HuH-7.5 (cell line): ENCODE measurements around the gene ANTXRL.
"Not testable (repeated sequence)": the region's sequence is repeated elsewhere in the genome, so short reads cannot be mapped to it uniquely, and the experiment has no call there.

Source experiments
- DNase-seq: peaks from one replicate; pipeline ENCODE4 v3.0.0; 2011; ENCODE audit warnings: low spot score

The ANTXRL gene

DNA sequence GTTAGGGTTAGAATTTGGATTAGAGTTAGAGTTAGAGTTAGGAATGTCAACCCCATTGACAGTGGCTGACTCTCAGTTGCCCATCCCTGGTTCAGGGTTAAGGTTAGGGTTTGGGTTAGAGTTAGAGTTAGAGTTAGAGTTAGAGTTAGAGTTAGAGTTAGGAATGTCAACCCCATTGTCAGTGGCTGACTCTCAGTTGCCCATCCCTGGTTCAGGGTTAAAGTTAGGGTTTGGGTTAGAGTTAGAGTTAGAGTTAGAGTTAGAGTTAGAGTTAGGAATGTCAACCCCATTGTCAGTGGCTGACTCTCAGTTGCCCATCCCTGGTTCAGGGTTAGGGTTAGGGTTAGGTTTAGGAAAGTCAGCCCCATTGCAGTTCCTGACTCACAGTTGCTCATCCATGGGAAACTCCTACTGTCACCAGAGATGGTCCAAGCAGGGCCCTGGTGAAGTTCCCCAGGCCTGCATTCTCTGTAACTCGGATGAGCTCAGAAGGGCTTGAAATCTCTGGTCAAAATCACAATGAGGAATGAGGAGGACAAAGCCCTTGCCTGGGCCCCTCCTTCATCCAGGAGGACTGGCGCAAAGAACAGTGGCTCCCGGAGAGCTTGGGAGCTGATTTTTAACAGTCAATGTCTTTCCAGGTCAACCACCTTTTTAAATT lies 8.7 kb downstream of the ANTXRL start:
- DNase-seq = not testable (repeated sequence)

DNA sequence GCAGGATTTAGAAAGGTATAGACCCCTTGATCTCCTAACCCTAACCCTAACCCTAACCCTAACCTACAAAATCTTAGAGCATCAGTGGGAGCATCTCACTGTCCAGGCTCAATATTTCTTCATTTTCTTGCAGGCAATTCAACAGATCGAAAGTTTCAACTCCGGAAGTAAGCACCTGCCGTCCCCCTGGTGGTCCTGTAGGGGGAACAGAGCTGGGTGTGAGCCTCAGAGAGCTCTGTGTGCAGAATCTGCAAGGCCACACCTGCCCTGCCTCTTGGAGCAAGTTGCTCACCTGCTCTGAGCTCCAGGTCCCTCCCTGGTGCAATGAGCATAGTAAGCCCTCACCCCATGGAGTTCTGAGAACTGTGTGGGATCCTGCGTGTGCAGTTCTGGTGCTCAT lies 9.3 kb downstream of the ANTXRL start:
- DNase-seq = not testable (repeated sequence)

DNA sequence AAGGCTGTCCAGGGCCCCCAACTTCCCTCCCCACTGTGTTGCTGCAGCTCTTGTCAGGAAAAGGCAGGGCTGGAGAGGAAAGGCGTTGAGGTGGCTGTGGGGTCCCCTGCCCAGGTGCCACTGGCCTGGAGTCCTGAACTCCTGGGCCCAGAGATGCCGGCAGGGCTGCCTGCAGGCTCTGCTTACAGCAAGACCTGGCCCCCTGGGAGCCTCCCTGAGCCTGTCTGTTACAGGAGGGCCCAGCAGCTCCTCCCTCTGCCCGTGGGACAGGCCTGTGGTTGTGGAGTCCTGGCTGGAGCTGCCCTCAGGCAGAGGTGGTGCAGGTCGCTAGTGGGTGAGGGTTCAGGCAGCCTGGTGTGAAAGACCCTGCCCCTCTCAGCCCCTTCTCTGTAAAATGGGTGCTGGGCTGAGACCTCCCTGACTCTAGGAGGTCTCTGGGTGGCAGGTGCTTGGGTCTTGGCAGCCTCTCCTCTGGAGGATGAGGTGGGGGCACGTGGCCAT lies 9.9 kb downstream of the ANTXRL start:
- no peak for DNase-seq

DNA sequence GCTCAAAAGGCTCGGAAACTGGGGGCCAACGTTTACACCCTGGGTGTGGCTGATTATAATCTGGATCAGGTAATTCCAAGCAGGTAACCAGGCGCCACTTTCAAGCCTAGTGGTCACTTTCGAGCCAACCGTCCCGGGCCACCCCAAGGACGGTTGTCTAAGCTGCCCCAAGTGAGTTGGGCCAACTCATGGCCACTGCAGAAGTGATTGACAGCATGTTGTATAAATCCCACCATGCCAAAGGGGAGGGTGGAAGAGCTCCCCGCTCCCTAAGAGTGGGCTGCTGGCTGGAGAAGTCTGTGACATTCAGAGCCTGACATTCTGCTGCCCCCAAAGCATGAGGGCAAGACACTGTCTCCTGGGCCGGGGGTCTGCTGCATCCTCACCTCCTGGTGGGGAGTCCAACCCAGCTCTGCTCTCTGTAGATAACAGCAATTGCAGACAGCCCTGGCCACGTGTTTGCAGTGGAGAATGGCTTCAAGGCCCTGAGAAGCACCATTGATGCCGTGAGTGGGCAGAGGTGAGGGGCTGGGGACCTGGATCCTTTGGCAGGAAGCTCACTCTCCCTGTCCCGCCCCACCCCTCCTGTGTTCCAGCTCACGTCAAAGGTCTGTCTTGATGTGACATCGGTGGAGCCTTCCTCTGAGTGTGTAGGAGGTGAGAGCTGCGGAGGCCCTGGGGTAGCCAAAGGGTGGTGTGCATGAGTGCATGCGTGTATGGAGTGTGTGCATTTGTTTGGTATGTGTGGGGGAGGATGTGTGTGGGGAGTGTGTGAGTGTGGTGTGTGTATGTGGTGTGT lies 10.8 kb downstream of the ANTXRL start:
- no peak for DNase-seq

DNA sequence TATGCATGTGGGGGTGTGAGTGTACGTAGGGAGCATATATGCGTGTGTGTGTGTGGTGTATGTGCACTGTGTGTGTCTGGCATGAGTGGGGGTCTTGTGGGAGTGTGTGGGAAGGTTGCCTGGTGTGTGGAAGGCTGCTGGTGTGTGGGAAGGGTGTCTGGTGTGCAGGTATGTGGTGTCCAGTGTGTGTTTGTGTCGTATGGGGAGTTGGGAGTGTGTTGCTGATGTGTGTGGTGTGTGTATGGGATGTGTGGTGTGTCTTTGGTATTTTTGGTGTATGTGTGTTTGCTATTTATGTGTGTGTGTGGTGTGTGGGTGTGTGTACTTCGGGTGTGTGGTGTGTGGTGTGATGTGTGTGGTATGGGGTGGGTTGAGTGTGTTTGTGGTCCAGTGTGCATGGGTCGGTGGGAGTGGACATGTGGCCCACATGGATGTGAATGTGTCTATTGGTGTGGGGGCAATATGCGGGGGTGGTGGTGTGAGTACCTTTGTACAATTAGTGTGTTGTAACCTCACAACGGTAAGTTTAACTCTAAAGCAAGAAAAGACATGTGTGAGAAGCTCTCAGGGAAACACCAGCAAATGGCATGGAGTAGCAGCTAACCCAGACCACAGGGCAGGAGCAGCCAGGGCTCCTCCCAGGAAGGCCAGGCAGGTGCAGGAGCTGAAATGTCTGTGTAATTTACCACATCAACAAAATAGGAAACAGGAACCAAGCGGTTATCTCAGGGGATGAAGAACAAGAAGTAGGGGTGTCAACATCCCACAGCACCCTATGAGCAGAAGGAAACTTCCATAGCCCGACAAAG lies 11.9 kb downstream of the ANTXRL start:
- no peak for DNase-seq

DNA sequence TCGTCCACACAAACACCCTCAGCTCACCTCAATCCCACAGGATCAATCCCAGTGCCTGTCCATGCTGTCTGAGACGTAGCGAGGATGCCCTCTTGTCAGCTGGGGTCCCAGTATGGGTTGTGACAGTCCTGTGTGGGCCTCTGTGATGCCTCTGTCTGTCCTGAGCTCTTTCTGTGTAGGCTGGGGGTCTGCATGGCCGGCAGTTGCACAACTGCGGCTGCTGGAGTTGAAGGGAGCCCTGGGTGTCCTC lies 12.4 kb downstream of the ANTXRL start:
- DNase-seq = no peak

DNA sequence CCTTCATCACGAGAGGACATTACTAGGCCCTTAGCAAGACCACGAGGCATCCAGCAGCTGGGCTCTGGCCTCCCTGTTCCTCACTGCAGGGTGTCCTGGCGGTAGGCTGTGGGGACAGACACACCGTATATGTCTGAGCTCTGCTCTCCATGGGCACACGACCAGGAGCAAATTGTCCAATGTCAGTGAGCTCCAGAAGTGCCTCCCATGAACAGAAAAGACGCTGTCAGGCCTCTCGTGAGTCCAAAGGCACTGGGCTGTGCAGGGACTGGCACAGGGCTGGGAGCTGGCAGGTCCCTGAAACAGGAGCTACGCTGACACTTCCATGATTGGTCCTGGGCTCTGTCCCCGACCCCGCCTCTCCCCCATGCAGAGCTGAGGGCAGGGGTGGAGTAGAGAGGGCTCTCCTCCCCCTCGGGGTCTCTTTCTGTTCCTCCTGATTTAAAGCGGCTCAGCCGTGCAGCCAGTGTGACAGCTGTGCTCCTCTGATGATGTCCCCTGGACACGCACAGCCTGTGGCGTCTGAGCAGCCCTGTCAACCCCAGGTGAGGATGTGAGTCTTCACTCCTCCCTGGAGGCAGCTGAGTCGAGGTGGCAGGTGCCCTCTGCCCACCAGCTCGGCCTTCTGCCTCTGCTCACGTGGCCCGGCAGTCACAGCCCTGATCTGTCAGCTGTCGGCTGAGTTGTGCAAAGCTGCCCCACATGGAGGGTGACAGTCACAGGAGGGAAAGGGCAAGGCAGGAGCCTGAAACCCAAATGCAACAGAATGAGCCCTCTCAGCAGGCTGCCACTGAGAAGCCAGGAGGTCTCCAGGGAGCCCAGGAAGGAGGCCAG lies 13.0 kb downstream of the ANTXRL start:
- DNase-seq = no peak

DNA sequence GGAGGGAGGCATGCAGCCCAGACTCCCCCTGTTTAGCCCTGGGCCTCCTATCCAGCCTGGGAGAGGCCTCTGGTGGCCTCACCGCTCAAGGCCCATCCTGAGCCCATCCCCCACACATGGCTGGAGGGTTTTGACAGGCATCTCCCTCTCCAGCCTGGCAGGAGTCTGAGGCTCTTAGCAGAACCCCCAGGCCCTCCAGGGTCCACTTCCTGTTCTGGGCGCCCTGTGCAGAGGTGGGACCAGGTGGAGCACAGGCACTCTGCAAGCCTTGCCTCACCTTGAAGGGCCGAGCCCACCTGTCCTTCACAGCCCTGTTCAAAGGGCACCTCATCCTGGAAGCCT lies 13.5 kb downstream of the ANTXRL start:
- DNase-seq = not testable (repeated sequence)

DNA sequence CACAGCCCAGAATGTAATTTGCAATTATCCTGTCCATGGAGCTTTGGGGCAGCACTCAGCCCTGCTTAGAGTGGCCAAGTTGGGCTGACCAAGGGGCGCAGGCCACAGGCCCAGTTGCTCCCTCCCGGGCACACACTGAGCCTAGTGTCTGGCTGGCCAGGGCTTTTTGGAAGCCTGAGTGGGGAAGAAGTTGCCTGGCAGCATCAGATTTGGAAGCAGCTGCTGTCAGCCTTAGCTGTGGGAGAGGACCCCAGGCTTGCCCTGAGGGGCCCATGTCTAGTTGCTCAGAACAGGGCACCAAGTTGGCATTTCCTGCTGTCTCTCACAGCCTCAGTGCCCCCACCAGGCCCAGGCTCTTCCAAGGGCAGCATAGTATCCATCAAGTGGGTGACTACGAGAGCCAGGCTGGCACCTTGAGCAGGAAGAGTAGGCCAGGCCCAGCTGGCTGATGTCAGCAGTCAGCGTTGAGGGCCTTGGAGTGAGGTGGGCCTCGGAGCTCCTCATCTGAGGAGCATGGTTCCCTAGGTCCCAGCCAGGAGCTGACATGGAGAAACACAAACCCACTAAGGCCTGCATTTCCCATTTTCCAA lies 14.4 kb downstream of the ANTXRL start:
- no peak for DNase-seq

DNA sequence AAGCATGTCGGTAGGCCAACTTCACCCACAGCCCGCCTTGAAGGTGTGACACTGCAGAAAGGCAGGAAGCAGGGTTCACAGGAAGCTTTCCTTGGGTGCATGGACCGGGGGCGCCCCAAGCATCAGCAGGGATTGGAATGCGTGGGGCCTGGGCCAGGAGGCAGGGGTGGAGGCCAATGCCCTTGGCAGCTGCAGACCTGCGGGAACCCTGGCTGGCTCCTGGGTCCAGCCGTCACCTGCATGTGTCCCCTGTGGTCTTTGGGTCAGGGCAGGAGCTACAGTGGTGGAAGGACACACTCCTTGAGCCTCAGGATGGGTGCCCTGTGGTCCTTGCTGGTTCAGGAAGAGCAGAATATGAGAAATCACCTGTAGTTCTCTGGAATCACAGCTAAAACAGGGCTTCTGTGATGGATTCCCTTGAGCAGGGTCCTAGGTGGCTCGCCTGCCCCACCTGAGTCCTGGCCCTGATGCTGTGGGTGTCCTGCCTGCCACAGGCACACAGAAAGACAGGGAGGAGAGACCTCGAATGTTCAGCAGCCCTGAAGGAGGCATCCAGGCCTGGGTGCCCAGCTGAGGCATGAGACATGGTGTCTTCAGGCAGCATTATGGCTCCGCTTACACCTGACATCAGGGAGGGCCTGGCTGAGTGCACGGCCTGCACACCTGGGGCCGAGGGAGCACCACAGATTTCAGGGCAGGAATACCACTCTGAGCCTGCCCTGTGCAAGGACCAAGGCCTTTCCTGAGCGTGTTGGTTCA lies 15.1 kb downstream of the ANTXRL start:
- no peak for DNase-seq

DNA sequence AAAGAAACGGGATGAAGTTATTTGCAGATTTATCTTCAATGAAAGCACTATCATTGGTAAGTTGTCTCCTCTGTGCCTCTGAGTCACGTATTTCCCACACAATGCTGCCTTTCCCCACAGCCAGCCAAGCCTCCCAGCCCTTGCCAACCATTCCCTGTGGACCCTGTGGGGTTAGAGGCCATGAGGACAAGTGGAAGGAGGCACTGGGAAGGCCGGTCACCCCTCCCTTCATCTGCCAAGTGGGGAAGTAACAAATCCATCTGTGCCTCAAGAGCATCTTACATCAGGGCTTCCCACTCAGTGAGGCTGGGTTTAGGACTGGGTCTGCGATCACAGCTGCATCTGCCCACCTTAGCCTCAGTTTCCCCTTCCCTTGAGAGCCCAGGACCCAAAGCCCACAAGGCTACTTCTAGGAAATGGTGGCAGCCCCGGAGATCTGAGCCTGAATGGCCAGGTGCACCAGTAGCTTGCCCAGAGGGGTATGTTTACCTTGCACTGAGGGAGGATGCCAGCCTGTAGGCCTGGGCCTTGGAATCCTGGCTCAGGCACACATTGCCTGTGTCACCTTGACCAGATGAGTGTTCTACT lies 16.1 kb downstream of the ANTXRL start:
- DNase-seq = not testable (repeated sequence)

DNA sequence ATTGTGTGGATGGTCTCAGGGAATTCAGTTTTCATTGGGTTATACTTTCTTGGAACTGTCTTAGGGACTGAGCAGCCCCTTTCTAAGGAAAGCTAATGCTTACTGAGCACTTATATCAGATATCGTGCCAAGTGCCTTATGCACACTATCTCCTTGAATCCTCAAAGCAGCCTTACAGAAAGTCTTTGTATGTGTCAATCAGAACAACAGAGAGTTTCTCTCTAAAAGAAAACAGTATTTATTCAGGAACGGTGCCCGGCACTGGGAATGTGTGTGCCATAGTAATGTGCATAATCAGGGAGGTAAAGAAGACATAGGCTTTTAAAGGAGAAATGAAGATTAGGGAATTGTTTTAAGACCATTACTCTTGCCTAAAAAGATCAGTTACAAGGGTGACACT lies 17.3 kb downstream of the ANTXRL start:
- no peak for DNase-seq

DNA sequence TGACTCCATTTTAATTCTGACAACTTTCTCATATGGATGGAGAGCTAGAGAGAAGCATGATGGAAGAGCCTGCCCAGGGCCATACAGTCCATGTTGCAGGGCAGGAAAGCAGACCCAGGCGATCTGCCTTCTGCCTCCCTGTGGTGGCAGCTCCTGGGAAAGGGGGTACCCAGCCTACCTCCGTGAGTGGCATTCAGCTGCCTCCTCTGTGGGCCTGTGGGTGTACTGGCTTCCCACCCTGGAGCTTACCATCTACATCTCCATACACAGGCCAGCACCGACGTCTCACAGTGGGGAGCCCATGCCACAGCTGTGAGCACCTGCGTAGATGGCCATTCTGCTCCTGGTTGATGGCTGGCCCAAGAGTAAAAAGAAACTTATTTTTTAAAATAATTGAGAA lies 17.9 kb downstream of the ANTXRL start:
- not testable (repeated sequence) for DNase-seq

DNA sequence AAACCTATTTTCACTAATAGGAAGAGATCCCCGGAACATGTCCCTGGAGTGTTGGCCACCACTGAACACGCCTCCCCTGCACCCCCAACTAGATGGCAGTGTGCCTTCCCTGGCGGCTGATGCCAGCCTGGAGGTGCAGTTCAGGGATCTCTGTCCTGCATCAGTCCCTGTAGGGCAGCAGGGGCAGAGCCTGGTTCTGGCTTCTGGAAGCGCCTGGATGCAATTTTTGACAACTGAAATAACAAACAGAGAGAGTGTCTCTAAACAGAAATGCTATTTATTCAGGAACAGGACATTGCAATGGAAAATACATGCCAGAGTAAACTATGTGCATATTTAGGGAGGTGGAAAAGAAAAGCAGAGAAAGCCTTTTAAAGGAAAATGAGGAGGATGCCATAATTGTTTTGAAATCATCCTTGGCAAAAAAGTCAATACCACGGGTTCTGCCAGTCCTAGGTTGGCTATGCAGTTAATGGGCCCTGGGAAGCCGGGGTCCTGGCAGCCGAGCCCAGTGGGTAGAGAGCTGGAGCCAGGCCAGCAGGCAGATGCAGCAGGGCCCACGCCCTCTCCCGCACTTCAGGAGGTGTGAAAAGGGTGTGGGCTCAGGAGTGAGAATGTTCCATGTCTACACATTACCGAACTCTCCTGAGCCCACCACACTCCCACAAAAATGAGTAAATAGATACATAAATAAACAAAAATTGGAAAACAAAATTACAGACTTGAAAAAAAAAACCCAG lies 18.5 kb downstream of the ANTXRL start:
- DNase-seq = no peak

DNA sequence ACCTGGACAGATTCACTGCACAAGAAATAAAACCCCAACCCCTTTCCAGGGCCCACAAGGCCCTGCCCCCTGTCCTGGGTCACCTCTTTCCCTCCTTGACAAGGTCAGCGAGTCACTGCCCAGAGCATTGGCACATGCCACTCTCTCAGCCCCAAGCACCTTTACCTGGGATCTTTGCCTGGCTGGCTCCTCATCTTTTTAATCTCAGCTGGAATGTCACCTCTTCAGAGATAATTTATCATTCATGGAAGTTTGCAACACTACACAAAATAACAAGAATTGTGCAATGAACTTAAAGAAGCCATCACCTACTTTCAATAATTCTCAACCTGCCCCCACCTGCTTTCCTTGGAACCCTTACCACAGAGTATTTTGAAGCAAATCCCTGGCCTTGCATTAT lies 19.2 kb downstream of the ANTXRL start:
- DNase-seq = no peak

DNA sequence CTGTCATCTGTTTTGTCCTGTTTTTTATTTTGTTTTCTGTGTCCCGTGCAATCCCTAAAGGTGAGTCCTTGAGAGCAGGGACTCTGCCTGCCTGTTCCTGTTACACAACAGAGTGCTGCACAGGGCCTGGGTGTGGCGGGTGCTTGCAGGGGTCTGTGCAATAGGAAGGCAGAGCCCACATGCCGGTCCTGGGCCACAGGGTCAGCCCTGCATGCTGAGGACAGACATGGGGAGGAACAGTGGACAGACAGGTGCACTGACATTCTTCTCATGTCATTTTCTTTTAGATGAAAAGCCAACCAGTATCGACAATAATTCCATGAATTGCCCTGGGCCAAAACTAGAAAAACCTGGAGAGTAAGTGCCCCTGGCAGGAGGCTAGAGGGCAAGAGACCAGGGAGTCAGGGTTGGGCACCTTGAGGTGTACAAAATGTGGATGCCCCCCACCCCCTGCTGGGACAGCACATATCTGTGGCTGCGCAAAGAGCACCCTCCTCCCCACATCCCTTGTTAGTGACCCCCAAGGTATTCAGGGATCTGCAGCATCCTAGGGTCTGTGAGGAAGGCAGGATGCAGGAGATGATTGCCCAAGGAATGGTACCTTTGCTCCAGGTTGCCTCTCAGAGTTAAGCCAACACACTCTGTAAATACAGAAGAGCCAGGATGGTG lies 19.9 kb downstream of the ANTXRL start:
- no peak for DNase-seq

DNA sequence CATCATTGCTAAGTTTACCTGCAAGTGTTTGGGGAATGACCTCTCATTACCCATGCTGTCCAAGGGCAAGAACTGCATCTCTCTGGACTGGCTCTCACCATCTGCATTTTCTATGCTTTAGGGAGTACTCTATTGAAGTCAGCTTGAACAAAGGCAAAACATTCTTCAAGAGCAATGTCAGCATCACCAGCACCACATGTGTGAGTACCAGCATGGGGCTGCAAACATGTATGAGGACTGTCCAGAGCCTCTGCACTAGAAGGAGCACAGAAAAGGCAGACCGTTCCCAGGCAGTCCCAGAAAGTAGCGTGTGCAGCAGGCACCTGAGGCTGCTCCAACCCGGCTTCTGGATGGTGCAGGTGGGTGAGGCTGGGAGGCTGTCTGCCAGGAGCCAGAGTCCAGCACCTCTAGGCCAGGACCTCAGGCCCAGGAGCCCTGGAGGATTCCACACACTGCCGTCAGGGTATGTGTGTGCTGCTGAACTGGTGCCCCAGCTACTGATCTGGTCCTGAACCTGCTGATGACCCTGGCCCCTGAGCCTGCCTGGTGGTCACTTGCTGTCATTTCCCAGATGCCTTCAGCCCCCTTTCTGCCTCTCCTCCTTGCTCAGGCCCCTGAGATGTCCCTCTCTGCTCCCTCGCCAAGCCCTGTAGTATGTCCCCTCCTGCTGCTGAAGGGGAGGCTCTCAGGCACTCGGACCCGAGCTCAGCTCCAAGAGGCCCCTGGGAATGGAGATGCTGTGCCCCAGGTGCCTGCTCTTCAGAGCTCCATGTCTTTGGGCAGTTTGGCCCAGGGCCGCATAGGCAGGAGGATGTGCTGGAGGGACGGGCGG lies 20.7 kb downstream of the ANTXRL start:
- no peak for DNase-seq

DNA sequence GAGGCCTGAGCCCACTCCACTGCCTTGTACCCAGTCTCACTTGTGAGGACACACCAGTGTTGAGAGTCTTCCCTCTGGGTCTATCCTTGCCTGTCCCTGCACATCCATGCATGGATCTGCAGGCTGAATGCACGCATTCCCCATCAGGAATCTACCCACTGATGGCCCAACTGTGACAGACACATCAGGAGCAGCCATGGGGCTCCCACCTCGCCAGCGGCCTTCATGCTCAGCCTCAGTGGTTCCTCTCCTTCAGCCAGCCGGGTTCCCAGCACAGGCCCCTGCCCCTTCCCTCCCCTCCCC lies 21.3 kb downstream of the ANTXRL start:
- no peak for DNase-seq
